HepG2 (cell line): Measurements from ENCODE around the gene ARMC8. TPM values are rescaled to one million over a fixed set of nuclear protein-coding genes. Genes with fewer than 3 reads are reported as not detected.

Experiments used
- ATAC-seq: fragments of 200-7000 bp; cut with Tn5 transposase; 3 replicates; pipeline ENCODE4 v1.9.1; 2020; ENCODE audit warnings: mild to moderate bottlenecking, moderate library complexity
- BruUV-seq: library from RNA; stranded (reverse); fragments of 400-500 nt; replicated peaks from 2 replicates; lab custom pipeline; 2021; lab: Mats Ljungman, UMichigan
- CTCF ChIA-PET: fragments of 300-600 bp; formaldehyde crosslinking; extraction: SDS; loops from one replicate; lab custom pipeline; 2021; ENCODE audit warnings: low total read pairs, inconsistent platforms, low intra/inter-chr PET ratio; lab: Yijun Ruan, JAX
- POLR2A ChIA-PET: fragments of 350-600 bp; sonication (Branson Sonifier 250); formaldehyde crosslinking; loops from one replicate; lab custom pipeline; 2020; ENCODE audit warnings: antibody characterized with exemption, inconsistent platforms; lab: Yijun Ruan, JAX
- DNase-seq: peaks from one replicate; pipeline ENCODE4 v3.0.0-alpha.2; 2015; ENCODE audit warnings: low spot score
- FAIRE-seq: peaks from 3 replicates; lab custom pipeline; 2011; peaks lifted over from hg19 to GRCh38; lab: Jason Lieb, UNC
- H2AFZ ChIP-seq: one replicate; pipeline ENCODE4 v1.6.1; 2011; ENCODE audit warnings: low read length, inconsistent platforms
- H3K27ac ChIP-seq: fragments of 300-600 bp; 3 replicates; pipeline ENCODE4 v1.8.0; 2011; ENCODE audit warnings: mixed run types, mild to moderate bottlenecking, mixed read lengths, low read length, inconsistent platforms; ENCODE audit not compliant: insufficient read depth; ENCODE audit errors: extremely low read length
- H3K27me3 ChIP-seq, 2 experiments: fragments of 200-600 bp in 1 of 2; 2 replicates in 1 of 2; 3 replicates in 1 of 2; pipeline versions ENCODE4 v1.6.0 to v1.8.0; 2011; ENCODE audit warnings: low read length in 2 of 2, mild to moderate bottlenecking in 2 of 2, moderate library complexity in 2 of 2, inconsistent platforms in 1 of 2; ENCODE audit not compliant: insufficient read depth in 2 of 2, control insufficient read depth in 1 of 2
- H3K36me3 ChIP-seq, 2 experiments: fragments of 200-600 bp in 1 of 2; replicated peaks in 1 of 2; 2 replicates in 1 of 2; 3 replicates in 1 of 2; pipeline versions ENCODE4 v1.5.1 to v1.8.0; 2011; ENCODE audit warnings: low read length in 2 of 2, inconsistent platforms in 1 of 2; ENCODE audit not compliant: insufficient read depth in 2 of 2, control insufficient read depth in 1 of 2
- H3K4me1 ChIP-seq: 2 replicates; pipeline ENCODE4 v1.5.1; 2012; ENCODE audit warnings: low read length, inconsistent platforms; ENCODE audit not compliant: insufficient read depth
- H3K4me2 ChIP-seq: 2 replicates; pipeline ENCODE4 v1.6.0; 2011; ENCODE audit warnings: low read depth, low read length, inconsistent platforms
- H3K4me3 ChIP-seq, 3 experiments: fragments of 200-600 bp in 1 of 3; sonication (generic), shearing (Covaris generic) in 1 of 3; replicated peaks in 1 of 3; 2 replicates each; pipeline ENCODE4 v1.5.1; 2011 to 2016; ENCODE audit warnings: low read length in 3 of 3, inconsistent platforms in 2 of 3, low read depth in 2 of 3, mild to moderate bottlenecking in 2 of 3, control low read depth in 1 of 3, mixed read lengths in 1 of 3; ENCODE audit not compliant: insufficient read depth in 1 of 3
- H3K79me2 ChIP-seq: one replicate; pipeline ENCODE4 v1.6.1; 2011; ENCODE audit warnings: low read length, inconsistent platforms; ENCODE audit not compliant: insufficient read depth
- H3K9ac ChIP-seq: 2 replicates; pipeline ENCODE4 v1.6.0; 2011; ENCODE audit warnings: mild to moderate bottlenecking, low read depth, low read length, inconsistent platforms; ENCODE audit not compliant: insufficient read depth
- H3K9me3 ChIP-seq: 2 replicates; pipeline ENCODE4 v1.5.1; 2012; ENCODE audit warnings: mild to moderate bottlenecking, low read length
- H4K20me1 ChIP-seq: 2 replicates; pipeline ENCODE4 v1.6.0; 2011; ENCODE audit warnings: inconsistent platforms, mild to moderate bottlenecking, low read length, moderate library complexity; ENCODE audit not compliant: insufficient read depth
- BHLHE40 ChIP-seq: IDR thresholded peaks from 2 replicates; pipeline ENCODE4 v1.6.1; 2011; ENCODE audit warnings: low read length, improper control_type of control experiment
- EEA1 ChIP-seq: sonication (generic); formaldehyde crosslinking; IDR thresholded peaks from 2 replicates; pipeline ENCODE4 v1.5.1; 2020; ENCODE audit warnings: mild to moderate bottlenecking, missing genetic modification reagents, borderline replicate concordance
- ISL2 ChIP-seq: sonication (generic); formaldehyde crosslinking; IDR thresholded peaks from 2 replicates; pipeline ENCODE4 v1.5.0; 2020; ENCODE audit warnings: missing genetic modification reagents
- KIAA2018 ChIP-seq: sonication (generic); formaldehyde crosslinking; IDR thresholded peaks from 2 replicates; pipeline ENCODE4 v1.5.0; 2020; ENCODE audit warnings: mild to moderate bottlenecking, missing genetic modification reagents, borderline replicate concordance
- MNT ChIP-seq: fragments of 450-650 bp; IDR thresholded peaks from 2 replicates; pipeline ENCODE4 v1.6.1; 2016
- ZNF33A ChIP-seq: sonication (generic); formaldehyde crosslinking; IDR thresholded peaks from 2 replicates; pipeline ENCODE4 v1.5.1; 2020; ENCODE audit warnings: missing genetic modification reagents, mild to moderate bottlenecking, moderate library complexity, borderline replicate concordance
- ZNF850 ChIP-seq: sonication (generic); formaldehyde crosslinking; conservative IDR thresholded peaks from 2 replicates; pipeline ENCODE4 v1.9.0; 2021; ENCODE audit warnings: mild to moderate bottlenecking, missing genetic modification reagents
- ZSCAN20 ChIP-seq: sonication (generic); formaldehyde crosslinking; IDR thresholded peaks from 2 replicates; pipeline ENCODE4 v1.4.0; 2020; ENCODE audit warnings: missing genetic modification reagents, mild to moderate bottlenecking, borderline replicate concordance
- ZSCAN29 ChIP-seq: sonication (generic); formaldehyde crosslinking; conservative IDR thresholded peaks from 2 replicates; pipeline ENCODE4 v1.4.0; 2020; ENCODE audit warnings: mild to moderate bottlenecking, missing genetic modification reagents
- WGBS: methylation state at CpG from one replicate; pipeline ENCODE4 v1.1.6; 2017; ENCODE audit warnings: low lambda C conversion rate; 5-methylcytosine and 5-hydroxymethylcytosine counted together
- in situ Hi-C: cut with HindIII; loops from 2 replicates; pipeline ENCODE4 v1.10.0; 2017; ENCODE audit warnings: low pct_unique_long_range_greater_than_20kb; ENCODE audit not compliant: extremely low pct_ligation_motif_present
- intact Hi-C: fragments of 100-400 bp; cut with micrococcal nuclease; formaldehyde crosslinking; loops from one replicate; pipeline ENCODE4 v1.10.0; 2022; ENCODE audit not compliant: unreplicated experiment
- polyA plus RNA-seq, 8 experiments: library from polyadenylated mRNA; depleted of rRNA in 3 of 8; stranded (reverse) in 7 of 8; unstranded in 1 of 8; fragments of >200 nt; fragmentation: Illumina TruSeq in 4 of 8; extraction: Trizol in 4 of 8; gene quantifications; 2 replicates each; pipeline versions ENCODE4 v1.2.1 to v1.2.3, GENCODE V29; 2011 to 2016; ENCODE audit warnings: low read depth in 4 of 8, missing spikeins in 1 of 8, mixed read lengths in 1 of 8; ENCODE audit not compliant: insufficient read depth in 1 of 8
- total RNA-seq, 5 experiments: library from RNA; depleted of rRNA; stranded (reverse); fragments of >200 nt; fragmentation: Illumina TruSeq; extraction: Trizol; gene quantifications; 2 replicates each; pipeline ENCODE4 v1.2.3, GENCODE V29; 2016; ENCODE audit warnings: low read depth in 1 of 5

Gene ARMC8
- total and polyA plus RNA-seq, 2 of the 13 experiments (the other 11 are each of a cell fraction or from before 2014, with no cell fraction given), result 38.9 to 55.3 TPM

- no peak overlapping the region for H2AFZ ChIP-seq
- ATAC-seq, result no peak
- 62% methylated on average over 12 of the region's 12 CpGs for WGBS
- FAIRE-seq, result no peak
- H3K79me2 ChIP-seq, result no peaks in the 10 kb centered on the region
- intact Hi-C loops (loop anchor here (5.0 kb wide), 1 partner anchor 60 kb away; no protein-coding TSS in a partner anchor), in situ Hi-C loops (loop anchor here (10.0 kb wide), 1 partner anchor 142 kb away; the partner anchor contains the start of gene ARMC8)
- peaks cover 14% of the 10 kb centered on the region for H3K4me1 ChIP-seq
- no peak overlapping the region for H3K4me2 ChIP-seq
- no peak overlapping the region for H3K27ac ChIP-seq
- no peak for DNase-seq
- H3K36me3 ChIP-seq, result no peaks in the 10 kb centered on the region
- no peaks in the 10 kb centered on the region for H4K20me1 ChIP-seq
- no peak overlapping the region for H3K9ac ChIP-seq
- POLR2A ChIA-PET, result no interaction called here
- H3K4me3 ChIP-seq, result no peak overlapping the region
- 0 out of 5 replicates have a peak, but pooled peaks cover 1 to 4% of the 10 kb centered on the region in 2 experiments for H3K27me3 ChIP-seq
- no peaks in the 10 kb centered on the region for H3K9me3 ChIP-seq
- CTCF ChIA-PET, result no interaction called here
- BruUV-seq, result no TSS peak
- no peak for TF ChIP-seq ZNF850 (CRISPR knock-in tag)
- no peak for TF ChIP-seq KIAA2018 (CRISPR knock-in tag)
- no peak for TF ChIP-seq ZNF33A (CRISPR knock-in tag)
- TF ChIP-seq EEA1 (CRISPR knock-in tag), result no peak
- TF ChIP-seq BHLHE40, result no peak
- TF ChIP-seq ZSCAN29, result no peak
- TF ChIP-seq ZSCAN20 (CRISPR knock-in tag), result no peak
- TF ChIP-seq ISL2 (CRISPR knock-in tag), result no peak
- TF ChIP-seq MNT, result no peak
Observed at GRCh38 chr3:138326866-138327595, 139.9 kb downstream of the ARMC8 start.
